Measurements from ENCODE around the gene USF2.

Gene USF2

DNA sequence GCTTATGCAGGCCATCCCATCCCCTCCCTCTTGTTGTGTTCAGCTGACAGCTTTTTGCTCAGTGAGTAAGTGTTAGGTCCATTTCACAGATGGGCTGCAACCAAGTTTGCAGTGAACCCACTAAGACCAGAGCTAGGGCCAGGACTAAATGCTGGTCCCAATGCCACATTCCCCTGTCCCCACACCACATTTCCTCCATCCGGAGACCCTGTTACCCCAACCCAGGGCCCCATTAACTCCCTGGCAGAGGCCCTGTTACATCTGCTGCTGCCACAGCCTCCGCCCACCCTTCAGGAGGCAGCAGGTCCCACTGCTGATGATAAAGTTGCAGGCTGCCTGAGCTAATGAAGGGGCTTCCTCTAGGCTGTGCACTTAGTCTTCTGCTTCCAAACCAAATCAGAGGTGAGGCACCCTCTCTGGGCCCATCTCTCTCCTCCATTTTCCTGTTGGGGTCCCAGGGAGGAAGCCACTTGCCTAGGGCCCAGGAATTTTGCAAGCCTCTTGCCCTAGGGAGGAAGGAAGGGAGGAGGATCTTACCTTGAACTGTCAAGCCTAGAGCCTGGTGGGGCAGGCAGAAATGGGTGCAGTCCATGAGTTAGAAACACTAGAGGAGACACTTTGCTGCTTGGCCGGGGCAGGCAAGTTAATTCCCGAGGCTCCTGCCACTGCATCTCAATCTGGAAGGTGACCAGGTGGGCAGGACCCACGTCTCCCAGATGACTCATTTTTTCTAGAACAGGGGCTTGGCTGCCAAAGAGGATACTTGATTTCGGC is 3.4 kb upstream of the USF2 start:
- peak; percentile 59 for DNase-seq (ENCODE audit: low spot score)

DNA sequence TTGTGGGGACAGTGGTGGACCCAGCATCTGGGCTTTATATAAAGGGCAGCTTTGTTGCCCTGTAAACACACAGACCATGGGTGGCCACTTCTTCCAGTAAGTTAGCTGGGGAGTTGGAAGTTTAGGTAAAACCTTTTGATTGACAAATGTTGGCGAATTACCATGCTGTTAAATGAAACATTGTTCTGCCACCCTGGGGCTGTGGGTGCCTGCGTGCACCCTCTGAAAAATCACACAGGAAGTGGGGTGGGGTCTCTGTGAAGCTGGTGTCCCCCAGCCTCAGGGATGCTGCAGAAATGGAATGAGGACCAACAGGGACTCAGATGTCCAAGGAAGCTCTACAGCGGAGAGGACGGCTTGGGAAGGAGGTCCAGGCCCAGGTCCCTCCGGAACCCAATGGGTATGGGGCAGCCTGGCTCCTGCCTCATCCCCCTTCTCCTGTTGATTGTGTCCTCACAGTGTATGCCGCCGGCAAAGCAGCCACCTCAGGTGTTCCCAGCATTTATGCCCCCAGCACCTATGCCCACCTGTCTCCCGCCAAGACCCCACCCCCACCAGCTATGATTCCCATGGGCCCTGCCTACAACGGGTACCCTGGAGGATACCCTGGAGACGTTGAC is 2.8 kb upstream of the USF2 start:
- peak; percentile 56 for DNase-seq (ENCODE audit: low spot score)

DNA sequence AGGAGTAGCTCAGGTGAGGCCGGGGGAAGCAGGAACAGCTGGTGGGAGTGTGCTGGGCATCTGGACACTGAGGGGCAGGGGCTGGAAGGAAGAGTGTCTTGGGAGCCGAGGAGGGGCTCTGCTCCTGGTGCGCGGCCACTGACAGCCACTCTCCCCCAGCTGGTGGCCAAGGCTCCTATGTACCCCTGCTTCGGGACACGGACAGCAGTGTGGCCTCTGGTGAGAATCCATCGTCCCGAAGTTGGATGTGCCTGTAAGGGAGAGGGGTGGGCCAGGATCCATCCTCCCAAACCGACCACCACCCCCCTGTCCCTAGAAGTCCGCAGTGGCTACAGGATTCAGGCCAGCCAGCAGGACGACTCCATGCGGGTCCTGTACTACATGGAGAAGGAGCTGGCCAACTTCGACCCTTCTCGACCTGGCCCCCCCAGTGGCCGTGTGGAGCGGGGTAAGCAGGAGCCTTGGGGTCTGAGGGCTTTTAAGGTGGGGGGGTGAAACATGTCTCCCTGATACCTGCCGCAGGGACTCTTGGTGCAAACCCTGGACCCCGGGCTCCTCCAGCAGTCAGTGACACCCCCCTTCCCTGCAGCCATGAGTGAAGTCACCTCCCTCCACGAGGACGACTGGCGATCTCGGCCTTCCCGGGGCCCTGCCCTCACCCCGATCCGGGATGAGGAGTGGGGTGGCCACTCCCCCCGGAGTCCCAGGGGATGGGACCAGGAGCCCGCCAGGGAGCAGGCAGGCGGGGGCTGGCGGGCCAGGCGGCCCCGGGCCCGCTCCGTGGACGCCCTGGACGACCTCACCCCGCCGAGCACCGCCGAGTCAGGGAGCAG is 2.0 kb upstream of the USF2 start:
- peak; percentile 61 for DNase-seq (ENCODE audit: low spot score)

DNA sequence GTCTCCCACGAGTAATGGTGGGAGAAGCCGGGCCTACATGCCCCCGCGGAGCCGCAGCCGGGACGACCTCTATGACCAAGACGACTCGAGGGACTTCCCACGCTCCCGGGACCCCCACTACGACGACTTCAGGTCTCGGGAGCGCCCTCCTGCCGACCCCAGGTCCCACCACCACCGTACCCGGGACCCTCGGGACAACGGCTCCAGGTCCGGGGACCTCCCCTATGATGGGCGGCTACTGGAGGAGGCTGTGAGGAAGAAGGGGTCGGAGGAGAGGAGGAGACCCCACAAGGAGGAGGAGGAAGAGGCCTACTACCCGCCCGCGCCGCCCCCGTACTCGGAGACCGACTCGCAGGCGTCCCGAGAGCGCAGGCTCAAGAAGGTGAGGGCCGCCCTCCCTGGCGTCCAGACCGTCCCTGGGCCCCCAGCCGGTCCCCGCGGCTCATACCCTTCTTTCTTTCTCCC is 1.4 kb upstream of the USF2 start:
- DNase-seq (ENCODE audit: low spot score): peak; percentile 75

DNA sequence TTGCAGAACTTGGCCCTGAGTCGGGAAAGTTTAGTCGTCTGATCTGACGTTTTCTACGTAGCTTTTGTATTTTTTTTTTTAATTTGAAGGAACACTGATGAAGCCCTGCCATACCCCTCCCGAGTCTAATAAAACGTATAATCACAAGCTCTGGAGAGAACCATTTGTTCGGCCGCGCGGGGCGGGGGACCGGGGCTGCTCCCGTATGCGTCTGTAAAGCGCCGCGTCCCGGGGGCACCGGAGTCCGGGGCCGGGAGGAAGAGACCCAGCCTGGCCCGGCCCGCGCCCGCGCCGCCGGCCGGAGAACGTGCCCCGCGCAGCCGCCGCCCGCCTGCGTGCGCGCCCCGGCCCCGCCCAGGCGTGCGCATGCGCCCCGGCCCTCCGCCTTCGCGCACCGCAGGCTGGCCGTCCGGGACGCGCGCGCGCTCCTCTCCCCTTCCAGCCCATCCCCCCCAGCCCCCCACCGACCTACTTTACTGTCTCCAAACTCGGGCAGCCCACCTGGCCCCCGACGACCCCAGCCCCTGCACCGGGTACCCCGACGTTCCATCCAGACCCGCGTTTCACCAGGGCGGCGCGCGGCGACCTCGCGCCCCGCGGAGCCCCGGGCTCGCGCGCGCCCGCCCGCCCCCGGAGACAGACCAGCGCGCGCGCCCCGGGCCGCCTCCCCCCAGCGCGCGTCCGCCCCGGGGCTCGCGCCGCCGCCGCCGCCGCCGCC is 785 bp upstream of the USF2 start:
- peak; percentile 88 for DNase-seq (ENCODE audit: low spot score)

DNA sequence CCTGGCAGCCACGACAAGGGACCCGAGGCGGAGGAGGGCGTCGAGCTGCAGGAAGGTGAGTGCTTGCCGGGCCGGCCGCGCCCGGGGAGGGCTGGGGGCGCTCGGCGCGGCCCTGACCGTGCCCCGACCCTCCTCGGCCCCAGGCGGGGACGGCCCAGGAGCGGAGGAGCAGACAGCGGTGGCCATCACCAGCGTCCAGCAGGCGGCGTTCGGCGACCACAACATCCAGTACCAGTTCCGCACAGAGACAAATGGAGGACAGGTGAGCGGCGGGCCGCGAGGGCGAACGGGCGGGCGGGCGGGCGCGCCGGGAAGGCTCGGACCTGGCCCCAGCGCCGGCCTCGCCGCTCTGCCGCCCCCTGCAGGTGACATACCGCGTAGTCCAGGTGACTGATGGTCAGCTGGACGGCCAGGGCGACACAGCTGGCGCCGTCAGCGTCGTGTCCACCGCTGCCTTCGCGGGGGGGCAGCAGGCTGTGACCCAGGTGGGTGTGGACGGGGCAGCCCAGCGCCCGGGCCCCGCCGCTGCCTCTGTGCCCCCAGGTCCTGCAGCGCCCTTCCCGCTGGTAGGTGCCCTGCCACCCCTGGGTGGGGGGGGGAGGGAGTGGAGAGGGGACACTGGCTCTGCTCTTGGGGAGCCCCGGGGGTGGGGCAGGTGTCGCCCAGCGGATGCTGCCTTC is 816 bp downstream of the USF2 start:
- DNase-seq (ENCODE audit: low spot score): peak; percentile 91

DNA sequence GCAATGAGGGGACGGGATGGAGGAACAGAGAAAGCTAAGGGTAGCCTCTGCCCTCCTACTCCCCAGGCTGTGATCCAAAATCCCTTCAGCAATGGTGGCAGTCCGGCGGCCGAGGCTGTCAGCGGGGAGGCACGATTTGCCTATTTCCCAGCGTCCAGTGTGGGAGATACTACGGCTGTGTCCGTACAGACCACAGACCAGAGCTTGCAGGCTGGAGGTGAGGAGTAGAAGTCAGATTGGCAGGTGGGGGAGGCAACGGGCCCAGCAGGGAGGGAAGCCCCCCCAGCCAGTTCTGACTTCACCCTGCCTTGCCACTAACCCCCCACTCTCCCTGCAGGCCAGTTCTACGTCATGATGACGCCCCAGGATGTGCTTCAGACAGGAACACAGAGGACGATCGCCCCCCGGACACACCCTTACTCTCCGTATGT is 1.6 kb downstream of the USF2 start:
- DNase-seq (ENCODE audit: low spot score): no peak

DNA sequence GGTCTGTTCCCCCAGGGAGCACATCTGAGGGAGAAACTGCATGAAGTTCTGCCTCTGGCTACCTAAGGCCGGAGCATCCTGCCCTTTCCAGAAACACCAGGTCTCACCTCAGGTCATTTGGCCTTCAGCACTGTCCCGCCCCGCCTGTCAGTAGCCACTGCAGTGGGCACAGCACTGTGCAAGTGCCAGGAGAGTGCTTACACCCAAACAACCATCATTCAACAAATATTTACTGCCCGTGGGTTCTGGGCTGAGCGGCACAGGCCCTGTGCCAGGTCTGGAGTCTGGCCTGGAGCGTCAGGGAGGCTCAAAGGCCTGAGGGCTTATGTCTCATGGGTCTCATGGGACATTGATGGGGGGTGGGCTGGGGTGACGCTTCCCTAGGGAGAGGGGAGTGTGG is 2.8 kb downstream of the USF2 start:
- DNase-seq (ENCODE audit: low spot score): no peak

DNA sequence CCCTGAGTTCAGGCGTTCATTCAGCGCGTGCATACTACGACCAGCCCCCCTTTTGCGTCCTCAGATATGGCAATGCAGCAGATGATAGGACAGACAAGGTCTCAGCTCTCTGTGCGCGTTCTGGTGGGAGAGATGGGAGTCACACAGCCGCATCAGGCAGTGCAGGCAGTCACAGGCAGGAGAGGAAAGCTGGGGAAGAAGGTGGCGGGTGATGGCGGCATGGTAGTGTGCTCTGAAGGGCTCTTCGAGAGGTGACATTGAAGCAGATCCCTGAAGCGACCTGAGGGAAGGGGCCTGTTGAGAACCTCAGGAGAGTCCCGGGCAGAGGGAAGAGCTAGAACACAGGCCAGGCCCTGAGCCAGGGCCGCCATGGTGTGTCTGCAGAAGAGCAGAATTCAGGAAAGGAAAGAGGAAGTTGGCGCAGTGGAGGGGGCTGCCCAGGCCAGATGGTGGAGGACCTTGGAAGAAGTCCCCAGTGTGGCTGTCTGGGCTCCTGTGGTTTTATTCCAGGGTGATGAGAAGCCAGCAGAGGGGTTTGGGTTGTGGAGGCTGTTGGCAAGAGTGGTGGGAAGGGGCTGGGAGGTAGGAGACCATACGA is 3.5 kb downstream of the USF2 start:
- no peak for DNase-seq (ENCODE audit: low spot score)

DNA sequence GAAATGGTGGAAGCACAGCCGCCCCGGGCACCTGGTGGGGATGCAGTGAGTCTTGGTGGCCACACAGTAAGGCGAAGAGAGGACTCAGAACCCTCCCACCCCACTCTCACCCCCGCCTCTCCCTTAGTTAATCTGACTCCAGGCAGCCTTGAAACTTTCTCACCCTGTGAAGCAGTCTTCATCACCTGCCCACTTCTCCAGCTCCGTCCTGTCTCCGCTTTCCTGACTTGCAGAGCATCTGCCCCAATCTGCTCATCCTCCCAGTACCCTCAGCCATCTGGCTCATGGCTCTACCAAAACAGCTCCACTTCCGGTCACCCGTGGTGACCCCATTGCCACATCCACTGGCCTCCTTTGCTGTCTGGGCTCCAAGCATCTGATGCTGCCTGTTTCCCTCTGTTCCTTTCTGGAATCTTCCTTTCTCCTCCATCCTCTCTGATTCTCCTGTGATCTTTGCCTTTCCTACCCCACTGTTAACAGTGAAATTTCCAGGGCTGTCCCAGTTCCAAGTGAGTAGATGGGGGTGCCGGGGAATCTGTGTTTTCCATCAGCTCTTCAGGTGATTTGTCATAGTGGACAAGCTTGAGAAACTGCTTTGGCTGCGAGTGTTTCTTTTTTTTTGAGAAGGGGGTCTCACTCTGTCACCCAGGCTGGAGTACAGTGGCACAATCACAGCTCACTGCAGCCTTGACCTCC is 4.3 kb downstream of the USF2 start:
- no peak for DNase-seq (ENCODE audit: low spot score)

DNA sequence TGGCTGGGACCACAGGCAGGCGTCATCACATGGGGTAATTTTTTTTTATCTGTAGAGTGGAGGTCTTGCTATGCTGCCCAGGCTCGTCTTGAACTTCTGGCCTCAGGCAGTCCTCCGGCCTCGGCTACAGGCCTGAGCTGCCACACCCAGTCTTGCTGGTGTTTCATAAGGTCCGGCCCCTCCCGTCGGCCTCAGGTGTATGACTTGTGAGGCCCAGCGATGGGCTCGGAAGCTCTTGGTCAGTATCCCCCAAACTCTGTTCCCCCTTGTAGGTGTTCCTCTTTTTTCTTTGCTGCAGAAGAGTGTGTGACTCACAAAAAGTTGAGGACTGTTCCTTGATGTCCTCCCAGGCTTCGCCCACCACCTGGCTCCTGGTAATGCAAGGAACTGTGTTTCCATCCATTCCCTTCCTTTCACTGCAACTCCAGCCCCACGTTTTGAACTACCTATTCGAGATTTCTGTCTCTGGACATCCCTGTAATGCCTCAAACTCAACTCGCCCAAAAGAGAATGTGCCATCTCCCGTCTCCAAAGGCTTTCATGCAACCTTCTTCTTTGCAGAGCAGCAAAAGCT is 5.0 kb downstream of the USF2 start:
- no peak for DNase-seq (ENCODE audit: low spot score)

DNA sequence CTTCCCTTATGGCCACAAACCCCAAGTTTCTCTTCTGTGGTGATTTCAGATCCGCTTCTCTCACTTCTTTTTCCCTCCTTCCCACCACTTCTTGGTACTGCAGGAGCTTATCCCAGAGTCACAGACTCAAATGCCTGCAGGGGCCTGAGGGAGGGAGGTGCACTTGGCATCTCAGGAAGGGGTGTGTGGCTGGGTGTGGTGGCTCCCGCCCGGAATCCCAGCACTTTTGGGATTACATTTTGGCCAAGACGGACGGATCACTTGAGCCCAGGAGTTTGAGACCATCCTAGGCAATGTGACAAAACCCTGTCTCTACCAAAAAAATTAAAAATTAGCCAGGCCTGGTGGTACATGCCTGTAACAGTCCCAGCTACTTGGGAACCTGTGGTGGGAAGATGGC is 5.6 kb downstream of the USF2 start:
- no peak for DNase-seq (ENCODE audit: low spot score)

DNA sequence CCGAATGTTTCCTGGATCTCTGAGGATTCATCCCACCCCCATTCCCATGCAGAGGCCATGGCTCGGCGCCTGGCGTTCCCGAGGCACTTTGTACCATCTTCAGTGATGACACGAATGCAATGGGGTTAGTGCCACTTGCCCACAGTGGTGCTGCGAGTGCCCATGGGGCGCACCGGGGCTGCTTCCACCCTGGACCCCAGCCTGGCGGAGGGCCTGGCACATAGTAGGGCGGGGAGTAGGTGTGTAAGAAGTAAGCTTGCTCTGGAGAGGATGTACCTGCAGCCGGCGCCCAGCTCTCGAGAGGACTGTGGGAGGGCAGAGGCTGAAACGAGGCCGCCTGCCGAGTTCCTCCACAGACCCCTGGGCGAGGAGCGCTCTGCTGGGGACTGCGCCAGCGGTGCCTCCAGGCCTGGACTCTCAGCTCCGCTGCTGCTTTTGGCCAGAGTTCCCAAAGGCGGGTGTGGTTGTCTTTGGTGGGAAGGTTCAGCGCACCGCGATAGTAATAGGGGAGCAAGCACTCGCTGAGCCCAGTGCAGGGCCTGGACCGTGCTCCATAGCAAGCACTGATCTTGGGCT is 8.0 kb downstream of the USF2 start:
- DNase-seq (ENCODE audit: low spot score): no peak

DNA sequence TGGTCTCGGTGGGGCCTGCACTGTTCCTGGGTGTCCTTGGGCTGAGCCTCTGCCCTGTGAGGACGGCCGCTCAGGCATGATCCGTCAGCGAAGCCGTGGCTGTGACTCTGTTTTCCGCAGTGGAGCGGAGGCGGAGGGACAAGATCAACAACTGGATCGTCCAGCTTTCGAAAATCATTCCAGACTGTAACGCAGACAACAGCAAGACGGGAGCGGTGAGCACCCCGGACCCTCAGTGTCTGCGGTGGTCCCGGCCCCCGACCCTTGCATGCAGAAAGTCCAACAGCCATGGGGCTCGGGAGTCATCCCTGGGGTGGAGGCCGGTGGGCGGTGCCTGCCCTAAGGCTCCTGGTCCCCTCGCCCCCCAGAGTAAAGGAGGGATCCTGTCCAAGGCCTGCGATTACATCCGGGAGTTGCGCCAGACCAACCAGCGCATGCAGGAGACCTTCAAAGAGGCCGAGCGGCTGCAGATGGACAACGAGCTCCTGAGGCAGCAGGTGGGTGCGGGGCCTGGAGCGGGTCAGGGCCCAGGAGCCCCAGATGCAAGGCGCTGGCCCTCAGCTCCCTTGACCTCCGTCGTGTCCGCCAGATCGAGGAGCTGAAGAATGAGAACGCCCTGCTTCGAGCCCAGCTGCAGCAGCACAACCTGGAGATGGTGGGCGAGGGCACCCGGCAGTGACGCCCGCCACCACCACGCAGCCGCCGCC is 10.0 kb downstream of the USF2 start:
- DNase-seq (ENCODE audit: low spot score): no peak

DNA sequence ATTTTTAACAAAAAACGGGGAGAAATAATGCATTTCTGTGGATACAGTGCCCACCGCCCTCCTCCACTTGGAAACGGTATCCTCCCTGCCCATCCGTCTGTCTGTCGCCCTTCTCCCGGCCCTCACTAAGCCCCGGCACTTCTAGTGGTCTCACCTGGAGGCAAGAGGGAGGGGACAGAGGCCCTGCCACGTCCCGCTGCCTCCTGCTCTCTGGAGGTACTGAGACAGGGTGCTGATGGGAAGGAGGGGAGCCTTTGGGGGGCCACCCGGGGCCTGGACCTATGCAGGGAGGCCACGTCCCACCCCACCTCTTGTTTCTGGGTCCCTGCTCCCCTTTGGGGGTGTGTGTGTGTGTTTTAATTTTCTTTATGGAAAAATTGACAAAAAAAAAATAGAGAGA is 10.6 kb downstream of the USF2 start:
- DNase-seq (ENCODE audit: low spot score): no peak

DNA sequence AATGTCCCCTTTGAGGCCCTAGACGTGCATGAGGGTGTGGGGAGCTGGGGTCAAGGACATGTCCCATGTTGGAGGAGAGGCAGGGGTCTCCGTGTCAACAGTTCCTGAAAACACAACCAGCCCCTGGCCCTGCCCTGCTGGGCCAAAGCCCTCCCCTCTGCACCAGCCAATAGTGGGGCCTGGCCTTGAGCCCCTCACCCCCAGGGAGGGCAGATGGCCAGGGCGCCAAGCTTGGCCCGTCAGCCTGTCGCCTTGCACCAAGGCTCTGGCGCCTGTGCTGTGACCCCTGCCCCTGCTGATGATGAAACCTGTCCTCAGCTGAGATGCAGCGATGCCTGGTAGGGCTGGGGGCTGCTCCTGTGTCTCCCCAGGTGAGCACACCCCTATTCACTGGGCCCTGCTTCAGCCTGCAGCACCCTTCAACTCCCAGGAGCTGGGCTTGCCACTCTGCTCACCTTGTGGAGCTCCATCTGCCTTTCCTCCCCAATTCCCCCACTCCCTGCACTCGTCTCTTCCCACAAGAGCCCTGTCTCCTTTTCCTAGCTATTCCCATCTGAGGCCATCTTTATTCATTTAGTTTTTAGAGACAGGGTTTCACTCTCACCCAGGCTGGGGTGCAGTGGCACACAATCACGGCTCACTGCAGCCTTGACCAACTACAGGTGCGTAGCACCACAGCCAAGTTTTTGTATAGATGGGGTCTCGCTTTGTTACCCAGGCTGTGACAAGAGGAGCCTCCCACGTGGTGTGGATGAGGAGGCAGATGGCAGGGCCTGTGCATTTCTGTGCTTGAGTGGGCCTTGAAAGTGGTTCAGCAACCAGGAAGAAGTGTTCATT is 11.4 kb downstream of the USF2 start:
- DNase-seq (ENCODE audit: low spot score): no peak

DNA sequence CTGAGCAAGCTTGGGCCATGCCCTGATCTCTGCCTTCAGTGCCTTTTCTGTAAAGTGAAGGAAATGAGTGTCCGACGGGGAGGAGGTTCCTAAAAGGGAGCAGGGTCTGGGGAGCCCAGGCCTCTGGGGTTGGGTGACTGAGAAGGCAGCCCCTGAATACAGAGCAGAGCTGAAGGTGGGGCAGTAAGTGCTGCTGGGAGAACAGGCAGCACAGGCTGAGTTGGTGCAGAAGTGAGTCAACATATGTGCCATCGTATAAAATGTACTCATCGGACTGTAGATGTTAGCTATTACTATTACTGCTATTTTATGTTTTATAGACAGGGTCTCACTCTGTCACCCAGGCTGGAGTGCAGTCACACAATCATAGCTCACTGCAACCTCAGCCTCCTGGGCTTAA is 12.5 kb downstream of the USF2 start:
- no peak for DNase-seq (ENCODE audit: low spot score)
